Measurements from ENCODE around the gene TMEM120B.
A peak's percentile ranks its signal among the peaks of the same experiment; 100 is the strongest.
"Not testable (repeated sequence)": the region's sequence is repeated elsewhere in the genome, so short reads cannot be mapped to it uniquely, and the experiment has no call there.

The TMEM120B gene

DNA sequence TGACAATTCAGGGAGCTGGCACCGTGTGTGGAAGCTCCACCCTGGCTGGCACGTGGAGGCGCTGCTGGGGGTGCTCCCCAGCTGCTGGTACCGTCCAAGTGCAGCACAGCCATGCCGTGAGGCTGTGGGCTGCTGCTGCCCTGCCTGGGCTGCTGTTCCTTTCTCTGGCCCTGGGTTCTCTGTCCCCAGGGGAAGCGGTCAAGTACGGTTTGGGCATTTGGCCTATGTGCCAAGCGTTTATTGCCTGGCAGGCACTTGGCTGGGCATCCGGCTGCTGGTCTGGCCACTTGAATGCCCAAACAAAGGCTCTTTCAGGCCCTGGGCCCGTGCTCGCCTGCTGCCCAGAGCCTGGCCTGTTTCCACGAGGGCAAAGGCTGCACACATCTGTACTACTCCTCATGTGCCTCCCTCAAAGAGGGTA, 41.3 kb downstream of the TMEM120B start:
- FAIRE-seq (no peak), DNase-seq (ENCODE audit: insufficient read length, low spot score) (no peak)
- no peak for TF ChIP-seq SPI1 (IDR thresholded peaks at IDR 0.05; ENCODE audit: low read depth, low read length)
- no peak for TF ChIP-seq POLR2AphosphoS5 (IDR thresholded peaks at IDR 0.05; ENCODE audit: low read depth, low read length)

DNA sequence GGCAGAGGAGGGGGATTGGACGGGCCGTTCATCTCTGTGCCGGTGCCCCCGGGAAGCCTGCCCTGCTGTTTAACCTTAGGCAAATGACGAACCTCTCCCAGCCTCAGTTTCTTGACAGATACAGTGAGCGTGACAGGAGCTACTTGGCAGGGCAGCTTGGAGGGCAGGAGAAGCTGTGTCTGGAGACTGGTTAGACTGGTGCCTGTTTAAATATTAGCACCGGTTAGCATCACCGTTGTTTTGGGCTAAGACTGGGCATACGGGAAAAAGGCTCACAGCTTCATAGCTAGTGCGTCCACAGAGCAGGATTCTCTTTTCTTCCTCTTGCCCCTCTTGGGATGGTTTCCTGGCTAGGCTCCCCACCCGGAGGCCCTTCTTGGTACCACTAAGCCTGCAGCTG, 42.3 kb downstream of the TMEM120B start:
- no peak for FAIRE-seq
- no peak for DNase-seq (ENCODE audit: insufficient read length, low spot score)
- TF ChIP-seq TAF1 (IDR thresholded peaks at IDR 0.05; ENCODE audit: low read depth, low read length) (no peak), POLR2AphosphoS5 (IDR thresholded peaks at IDR 0.05; ENCODE audit: low read depth, low read length) (no peak), POU2F2 (IDR thresholded peaks at IDR 0.05; ENCODE audit: low read depth, low read length) (no peak), PAX5 (IDR thresholded peaks at IDR 0.05; ENCODE audit: insufficient read depth, low read length, severe bottlenecking) (no peak), SPI1 (IDR thresholded peaks at IDR 0.05; ENCODE audit: low read depth, low read length) (no peak), POLR2A (IDR thresholded peaks at IDR 0.05; ENCODE audit: low read depth, low read length) (no peak)

- TF ChIP-seq TAF1 (IDR thresholded peaks at IDR 0.05; ENCODE audit: low read depth, low read length), result no peak
- TF ChIP-seq SPI1 (IDR thresholded peaks at IDR 0.05; ENCODE audit: low read depth, low read length), result no peak
- TF ChIP-seq POLR2AphosphoS5 (IDR thresholded peaks at IDR 0.05; ENCODE audit: low read depth, low read length), result no peak
- no peak for TF ChIP-seq POLR2A (IDR thresholded peaks at IDR 0.05; ENCODE audit: low read depth, low read length)
- no peak for TF ChIP-seq PAX5 (IDR thresholded peaks at IDR 0.05; ENCODE audit: insufficient read depth, low read length, severe bottlenecking)
- no peak for TF ChIP-seq POU2F2 (IDR thresholded peaks at IDR 0.05; ENCODE audit: low read depth, low read length)
- no peak for FAIRE-seq
Measured at GRCh38 chr12:121755591-121755990, 43.0 kb downstream of the TMEM120B start.

GRCh38 chr12:121758536-121758935, 46.0 kb downstream of the TMEM120B start:
- peak; percentile 54 for FAIRE-seq
- not testable (repeated sequence) for DNase-seq (ENCODE audit: insufficient read length, low spot score)

More at GRCh38 chr12:121755591-121755990, 43.0 kb downstream of the TMEM120B start:
- no peak for DNase-seq (ENCODE audit: insufficient read length, low spot score)

GRCh38 chr12:121762269-121762668, 49.7 kb downstream of the TMEM120B start:
- DNase-seq (ENCODE audit: insufficient read length, low spot score) (no peak), FAIRE-seq (no peak)
- TF ChIP-seq POLR2A (IDR thresholded peaks at IDR 0.05; ENCODE audit: low read depth, low read length) (no peak), POLR2AphosphoS5 (IDR thresholded peaks at IDR 0.05; ENCODE audit: low read depth, low read length) (no peak), SPI1 (IDR thresholded peaks at IDR 0.05; ENCODE audit: low read depth, low read length) (no peak), TAF1 (IDR thresholded peaks at IDR 0.05; ENCODE audit: low read depth, low read length) (no peak), PAX5 (IDR thresholded peaks at IDR 0.05; ENCODE audit: insufficient read depth, low read length, severe bottlenecking) (no peak), POU2F2 (IDR thresholded peaks at IDR 0.05; ENCODE audit: low read depth, low read length) (no peak)

DNA sequence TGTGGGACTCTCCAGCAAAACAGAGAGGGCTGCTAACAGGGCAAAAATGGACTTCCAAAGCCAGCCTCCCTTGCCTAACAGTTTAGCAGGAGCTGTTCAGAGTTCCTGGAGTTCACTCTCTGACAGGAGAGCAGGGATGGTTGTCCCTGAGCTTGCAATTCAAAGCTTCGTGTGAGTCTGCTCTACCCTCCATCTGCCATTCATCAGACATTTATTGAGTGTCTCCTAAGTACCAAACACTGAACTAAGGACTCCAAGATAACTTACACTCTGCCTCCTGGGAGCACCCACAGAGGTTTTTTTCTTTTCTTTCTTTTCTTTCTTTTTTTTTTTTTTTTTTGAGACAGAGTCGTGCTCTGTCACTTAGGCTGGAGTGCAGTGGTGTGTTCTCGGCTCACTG, 52.3 kb downstream of the TMEM120B start:
- no peak for TF ChIP-seq SPI1 (IDR thresholded peaks at IDR 0.05; ENCODE audit: low read depth, low read length)
- no peak for TF ChIP-seq POLR2AphosphoS5 (IDR thresholded peaks at IDR 0.05; ENCODE audit: low read depth, low read length)
- TF ChIP-seq POU2F2 (IDR thresholded peaks at IDR 0.05; ENCODE audit: low read depth, low read length), result no peak
- TF ChIP-seq POLR2A (IDR thresholded peaks at IDR 0.05; ENCODE audit: low read depth, low read length), result no peak
- no peak for TF ChIP-seq TAF1 (IDR thresholded peaks at IDR 0.05; ENCODE audit: low read depth, low read length)
- no peak for TF ChIP-seq PAX5 (IDR thresholded peaks at IDR 0.05; ENCODE audit: insufficient read depth, low read length, severe bottlenecking)
- FAIRE-seq, result no peak
- no peak for DNase-seq (ENCODE audit: insufficient read length, low spot score)

GRCh38 chr12:121765573-121765972, 53.0 kb downstream of the TMEM120B start:
- TF ChIP-seq SPI1 (IDR thresholded peaks at IDR 0.05; ENCODE audit: low read depth, low read length) (no peak), POU2F2 (IDR thresholded peaks at IDR 0.05; ENCODE audit: low read depth, low read length) (no peak), POLR2A (IDR thresholded peaks at IDR 0.05; ENCODE audit: low read depth, low read length) (no peak), PAX5 (IDR thresholded peaks at IDR 0.05; ENCODE audit: insufficient read depth, low read length, severe bottlenecking) (no peak), POLR2AphosphoS5 (IDR thresholded peaks at IDR 0.05; ENCODE audit: low read depth, low read length) (no peak), TAF1 (IDR thresholded peaks at IDR 0.05; ENCODE audit: low read depth, low read length) (no peak)
- DNase-seq (ENCODE audit: insufficient read length, low spot score) (no peak), FAIRE-seq (no peak)

GRCh38 chr12:121766290-121767039, 53.9 kb downstream of the TMEM120B start:
- DNase-seq (ENCODE audit: insufficient read length, low spot score), result no peak
- no peak for FAIRE-seq
- TF ChIP-seq PAX5 (IDR thresholded peaks at IDR 0.05; ENCODE audit: insufficient read depth, low read length, severe bottlenecking) (no peak), POU2F2 (IDR thresholded peaks at IDR 0.05; ENCODE audit: low read depth, low read length) (no peak), POLR2AphosphoS5 (IDR thresholded peaks at IDR 0.05; ENCODE audit: low read depth, low read length) (no peak), SPI1 (IDR thresholded peaks at IDR 0.05; ENCODE audit: low read depth, low read length) (no peak), TAF1 (IDR thresholded peaks at IDR 0.05; ENCODE audit: low read depth, low read length) (no peak), POLR2A (IDR thresholded peaks at IDR 0.05; ENCODE audit: low read depth, low read length) (no peak)

DNA sequence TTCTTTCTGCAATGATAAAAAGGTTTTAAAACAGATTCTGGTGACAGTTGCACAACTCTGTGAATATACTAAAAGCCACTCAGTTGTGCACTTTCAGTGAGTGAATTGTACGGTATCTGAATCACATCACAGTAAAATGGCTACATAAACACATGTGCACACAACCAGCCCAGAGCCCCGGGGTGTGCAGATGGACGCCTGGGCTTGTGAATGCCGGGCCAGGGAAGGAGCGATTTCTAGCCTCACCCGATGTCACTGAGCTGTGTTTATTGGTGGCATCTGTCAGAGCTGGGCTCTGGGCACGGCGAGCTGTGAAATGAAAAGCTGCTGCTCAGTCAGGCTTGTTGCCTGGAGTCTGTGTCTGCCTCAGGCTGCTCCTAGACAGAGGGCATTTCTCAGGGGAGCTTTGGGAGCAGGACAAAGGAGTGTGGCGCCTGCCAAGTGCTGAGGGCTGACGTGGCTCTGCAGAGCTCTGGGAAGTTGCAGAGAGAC, 55.0 kb downstream of the TMEM120B start:
- FAIRE-seq (no peak), DNase-seq (ENCODE audit: insufficient read length, low spot score) (no peak)
- TF ChIP-seq POU2F2 (IDR thresholded peaks at IDR 0.05; ENCODE audit: low read depth, low read length), result no peak
- TF ChIP-seq PAX5 (IDR thresholded peaks at IDR 0.05; ENCODE audit: insufficient read depth, low read length, severe bottlenecking), result no peak
- no peak for TF ChIP-seq POLR2AphosphoS5 (IDR thresholded peaks at IDR 0.05; ENCODE audit: low read depth, low read length)
- no peak for TF ChIP-seq SPI1 (IDR thresholded peaks at IDR 0.05; ENCODE audit: low read depth, low read length)
- TF ChIP-seq TAF1 (IDR thresholded peaks at IDR 0.05; ENCODE audit: low read depth, low read length), result no peak
- TF ChIP-seq POLR2A (IDR thresholded peaks at IDR 0.05; ENCODE audit: low read depth, low read length), result no peak

GRCh38 chr12:121769297-121769830, 56.8 kb downstream of the TMEM120B start:
- FAIRE-seq (no peak), DNase-seq (ENCODE audit: insufficient read length, low spot score) (no peak)
- TF ChIP-seq POLR2AphosphoS5 (IDR thresholded peaks at IDR 0.05; ENCODE audit: low read depth, low read length), result no peak
- no peak for TF ChIP-seq POU2F2 (IDR thresholded peaks at IDR 0.05; ENCODE audit: low read depth, low read length)
- TF ChIP-seq PAX5 (IDR thresholded peaks at IDR 0.05; ENCODE audit: insufficient read depth, low read length, severe bottlenecking), result no peak
- no peak for TF ChIP-seq SPI1 (IDR thresholded peaks at IDR 0.05; ENCODE audit: low read depth, low read length)
- no peak for TF ChIP-seq POLR2A (IDR thresholded peaks at IDR 0.05; ENCODE audit: low read depth, low read length)
- TF ChIP-seq TAF1 (IDR thresholded peaks at IDR 0.05; ENCODE audit: low read depth, low read length), result no peak
